NCI-H146 treated with DMSO at 0.1 percent for 48 hours (cell line): ENCODE data around the gene DDTL.
"Not testable (repeated sequence)": the region's sequence is repeated elsewhere in the genome, so short reads cannot be mapped to it uniquely, and the experiment has no call there.

Experiments
- DNase-seq: peaks from one replicate; lab custom pipeline; 2025; ENCODE audit not compliant: unreplicated experiment; lab: John Stamatoyannopoulos, UW

The DDTL gene

DNA sequence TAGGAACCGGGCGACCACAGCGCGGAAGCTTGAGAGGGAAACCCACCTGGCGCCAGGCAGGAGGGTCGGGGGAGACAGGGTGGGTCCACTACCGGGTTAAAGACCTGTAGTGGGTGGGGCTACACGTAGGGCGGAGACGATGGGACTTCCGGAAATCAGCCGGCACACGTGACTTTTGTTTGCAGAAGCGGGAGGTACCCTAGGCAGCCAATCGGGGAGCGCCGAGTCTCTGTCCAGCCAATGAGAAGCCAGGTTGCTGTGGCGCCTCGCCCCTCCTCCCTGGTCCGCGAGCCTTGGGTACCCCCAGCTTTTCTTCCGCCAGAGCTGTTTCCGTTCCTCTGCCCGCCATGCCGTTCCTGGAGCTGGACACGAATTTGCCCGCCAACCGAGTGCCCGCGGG is at the start of gene DDTL:
TSS of gene DDTL (plus strand) at position 321 of the 400 bp plus-strand sequence. CDS start at position 348, 27 bp downstream.
- not testable (repeated sequence) for DNase-seq

DNA sequence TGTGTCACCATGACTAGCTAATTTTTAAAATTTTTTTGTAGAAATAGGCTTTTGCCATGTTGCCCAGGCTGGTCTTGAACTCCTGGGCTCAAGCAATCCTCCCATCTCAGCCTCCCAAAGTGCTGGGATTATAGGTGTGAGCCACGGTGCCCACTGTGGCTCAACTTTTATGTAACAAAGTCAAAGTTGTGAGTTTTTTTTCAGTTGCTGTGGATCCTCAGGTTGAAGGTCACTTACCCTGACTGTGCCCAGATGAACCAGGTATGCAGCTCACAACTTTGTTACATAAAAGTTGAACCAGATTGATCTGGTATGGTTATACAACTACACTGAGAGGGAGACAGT is 46.4 kb upstream of the DDTL start:
- DNase-seq: not testable (repeated sequence)

DNA sequence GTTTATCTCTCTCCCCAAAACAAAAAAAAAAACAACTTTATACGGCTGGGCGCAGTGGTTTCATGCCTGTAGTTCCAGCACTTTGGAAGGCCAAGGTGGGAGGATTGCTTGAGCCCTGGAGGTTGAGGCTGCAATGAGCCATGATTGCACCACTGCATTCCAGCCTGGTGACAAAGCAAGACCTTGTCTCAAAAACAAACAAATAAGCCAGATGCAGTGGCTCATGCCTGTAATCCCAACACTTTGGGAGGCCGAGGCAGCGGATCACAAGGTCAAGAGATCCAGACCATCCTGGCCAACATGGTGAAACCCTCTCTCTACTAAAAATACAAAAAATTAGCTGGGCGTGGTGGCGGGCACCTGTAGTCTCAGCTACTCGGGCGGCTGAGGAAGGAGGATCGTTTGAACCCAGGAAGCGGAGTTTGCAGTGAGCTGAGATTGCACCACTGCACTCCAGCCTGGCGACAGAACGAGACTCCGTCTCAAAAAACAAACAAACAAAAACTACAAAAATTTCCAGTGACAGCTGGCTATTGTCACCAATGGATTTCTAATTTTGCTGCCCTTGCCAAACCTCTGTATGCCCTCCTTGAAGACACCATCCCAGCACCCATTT is 45.0 kb upstream of the DDTL start:
- not testable (repeated sequence) for DNase-seq

DNA sequence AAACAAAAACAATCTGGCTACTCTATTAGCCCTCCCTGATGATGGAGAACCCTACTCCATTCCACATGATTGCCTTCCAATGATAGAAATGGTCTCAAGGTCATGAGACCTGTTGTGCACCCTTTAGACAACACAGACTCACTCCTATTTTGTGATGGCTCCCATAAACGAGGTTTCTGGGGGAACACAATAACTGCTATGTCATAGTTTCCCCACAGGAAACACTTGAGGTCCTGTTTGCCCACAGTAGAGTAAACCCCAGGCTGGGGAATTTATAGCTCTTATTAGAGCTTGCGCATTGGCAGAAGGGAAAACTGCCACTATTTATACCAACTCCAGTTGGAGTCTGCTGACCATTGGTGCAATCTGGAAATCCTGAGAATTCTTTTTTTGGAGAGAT is 43.8 kb upstream of the DDTL start:
- no peak for DNase-seq

DNA sequence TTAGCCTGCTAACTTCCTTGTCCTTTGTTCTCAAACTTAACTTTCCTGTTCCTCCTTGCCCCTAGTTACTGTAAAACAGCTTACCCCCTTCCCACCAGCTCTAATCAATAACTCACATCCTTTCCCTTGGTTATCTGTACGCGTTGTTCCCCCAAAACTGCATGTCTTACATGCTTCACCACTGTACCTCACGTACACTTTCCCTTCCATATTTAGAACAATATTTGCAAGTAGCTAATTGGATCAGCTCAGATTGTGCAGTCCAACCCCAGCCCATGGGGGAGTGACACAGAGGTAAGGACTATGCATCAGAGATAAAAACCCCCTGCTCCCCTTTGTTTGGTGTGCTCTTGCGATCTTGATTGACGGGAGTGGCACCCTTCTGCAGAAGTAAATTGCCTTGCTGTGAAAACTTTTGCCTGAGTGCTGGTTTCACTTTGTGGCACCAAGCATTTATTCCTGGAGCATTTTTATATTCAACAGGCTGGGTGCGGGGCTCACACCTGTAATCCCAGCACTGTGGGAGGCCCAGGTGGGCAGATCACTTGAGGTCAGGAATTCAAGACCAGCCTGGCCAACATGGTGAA is 41.6 kb upstream of the DDTL start:
- DNase-seq: no peak

DNA sequence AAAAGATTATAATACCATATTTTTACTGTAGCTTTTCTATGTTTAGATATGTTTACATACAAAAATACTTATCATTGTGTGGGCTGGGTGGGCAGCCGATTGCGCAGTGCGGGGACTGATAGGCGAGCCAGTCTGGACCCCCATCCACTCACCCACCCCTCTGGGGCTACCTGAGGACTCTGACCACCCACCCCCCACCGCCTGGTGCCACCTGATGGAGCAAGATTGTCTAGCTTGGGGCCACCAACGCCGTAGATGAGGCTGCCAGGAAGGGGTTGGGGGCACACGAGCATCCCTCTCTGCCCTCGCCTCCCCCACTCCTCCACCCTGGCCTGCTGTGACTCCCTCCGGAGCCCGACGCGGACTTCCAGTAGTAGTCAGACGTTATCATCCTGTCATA is 40.1 kb upstream of the DDTL start:
- no peak for DNase-seq

DNA sequence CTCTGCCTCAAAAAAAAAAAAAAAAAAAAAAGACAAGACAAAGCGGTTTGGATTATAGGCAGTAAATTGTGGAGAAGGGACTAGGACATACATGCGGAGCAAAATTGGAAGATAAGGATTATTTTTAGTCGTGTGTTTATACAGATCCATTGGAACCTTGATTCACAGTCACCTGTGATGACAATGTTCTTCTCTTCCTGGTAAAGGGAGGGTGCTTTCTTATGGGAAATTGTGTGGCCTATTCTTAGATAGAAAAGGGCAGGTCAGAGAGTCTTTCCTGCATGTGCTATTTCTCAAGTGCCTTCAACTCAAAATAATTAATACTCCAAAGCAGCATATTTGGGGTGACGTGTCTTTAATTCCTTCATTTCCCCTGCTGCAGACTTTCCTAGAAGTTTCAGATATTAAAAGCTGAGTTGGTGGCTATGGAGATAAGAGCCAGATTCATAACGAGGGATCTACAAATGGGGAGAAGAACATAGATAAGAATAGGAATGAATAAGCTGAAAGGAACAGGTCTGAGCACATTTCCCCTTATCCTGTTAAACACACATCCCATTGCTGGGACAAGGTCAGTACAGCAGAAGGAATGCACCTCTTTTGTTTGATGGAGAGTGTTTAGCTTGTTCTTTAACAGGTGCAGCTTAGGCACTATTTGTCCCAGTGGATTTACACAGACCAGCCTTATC is 28.2 kb upstream of the DDTL start:
- no peak for DNase-seq

DNA sequence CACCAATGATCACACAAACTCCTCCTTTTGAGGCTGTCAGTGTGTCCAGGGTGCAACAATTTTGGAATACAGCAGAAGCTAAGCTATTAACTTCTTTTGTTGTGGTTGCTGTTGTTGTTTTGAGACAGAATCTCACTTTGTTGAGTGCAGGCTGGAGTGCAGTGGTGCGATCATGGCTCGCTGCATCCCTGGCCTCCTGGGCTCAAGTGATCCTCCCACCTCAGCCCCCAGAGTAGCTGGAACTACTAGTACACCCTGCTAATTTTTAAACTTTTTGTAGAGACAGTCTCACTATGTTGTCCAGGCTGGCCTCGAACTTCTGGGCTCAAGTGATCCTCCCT is 27.7 kb upstream of the DDTL start:
- DNase-seq: no peak

DNA sequence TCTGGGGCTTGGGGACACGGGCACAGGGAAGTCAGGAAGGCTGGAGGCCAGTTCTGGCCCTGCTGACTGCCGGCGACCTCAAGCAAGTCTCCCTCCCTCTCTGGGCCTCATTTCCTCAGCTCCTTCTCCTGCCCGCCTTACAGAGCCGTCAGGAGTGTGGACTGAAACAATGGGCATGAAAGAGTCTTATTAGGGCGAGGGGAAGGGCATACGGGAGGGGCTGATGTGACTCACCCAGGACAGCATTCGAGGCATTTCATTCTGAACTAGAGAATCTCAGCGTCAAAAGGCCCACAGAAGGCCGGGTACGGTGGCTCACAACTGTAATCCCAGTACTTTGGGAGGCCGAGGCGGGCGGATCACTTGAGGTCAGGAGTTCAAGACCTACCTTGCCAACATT is 26.5 kb upstream of the DDTL start:
- not testable (repeated sequence) for DNase-seq

DNA sequence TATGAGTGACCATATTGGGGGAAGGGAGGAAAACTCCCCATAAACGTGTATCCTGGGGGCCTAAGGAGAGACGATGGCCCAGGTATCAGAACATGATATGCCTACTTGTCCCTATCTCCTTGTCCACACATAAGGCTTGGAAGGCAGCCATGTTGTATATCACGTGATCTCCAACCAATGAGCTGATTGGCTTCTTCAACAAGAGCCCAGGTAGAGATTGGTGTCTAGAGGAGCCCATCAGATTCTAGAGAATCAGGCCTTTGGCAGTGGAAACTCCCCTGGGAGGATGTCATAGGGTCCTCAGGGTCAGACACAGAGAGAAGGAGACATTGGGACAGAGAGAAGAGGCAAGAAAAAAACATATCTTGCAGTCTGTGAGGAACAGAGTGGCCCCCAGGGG is 19.3 kb upstream of the DDTL start:
- DNase-seq: not testable (repeated sequence)

DNA sequence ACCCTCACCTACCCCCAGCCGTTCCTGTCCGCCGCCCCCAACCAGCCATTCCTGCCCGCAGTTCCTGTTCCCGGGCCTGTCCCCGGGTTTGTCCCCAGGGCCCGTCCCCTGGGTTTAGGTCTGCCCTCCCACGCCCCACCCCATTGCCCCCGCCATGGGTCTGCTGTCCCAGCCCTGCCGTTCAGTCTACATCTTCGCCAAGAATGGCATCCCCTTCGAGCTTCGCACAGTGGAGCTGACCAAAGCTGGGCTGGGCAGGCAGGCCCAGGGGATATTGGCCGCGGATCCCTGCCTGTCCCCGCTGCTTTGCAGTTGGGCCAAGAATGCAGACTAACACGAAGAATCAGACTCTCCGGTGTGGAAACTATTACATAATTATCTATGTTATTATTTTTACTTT is 16.9 kb upstream of the DDTL start:
- not testable (repeated sequence) for DNase-seq

DNA sequence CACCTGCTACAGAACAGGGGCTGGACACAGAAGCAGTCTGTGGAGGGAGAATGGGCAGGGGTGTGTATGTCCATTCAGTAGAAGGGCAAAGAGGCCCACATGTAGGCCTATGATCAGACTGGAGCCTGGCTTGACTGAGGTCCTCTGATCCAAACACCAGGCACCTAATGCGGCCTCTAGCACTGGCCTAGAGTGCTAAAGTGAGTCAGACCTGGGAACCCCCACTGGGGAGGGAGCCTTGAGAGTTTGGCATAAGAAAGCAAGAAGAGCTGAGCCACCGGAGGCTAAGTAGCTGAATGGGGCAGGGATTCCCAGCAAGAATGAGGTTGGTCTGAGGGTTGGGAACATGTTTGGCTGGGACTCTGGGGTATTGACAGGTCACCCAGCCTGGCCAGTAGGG is 15.3 kb upstream of the DDTL start:
- DNase-seq: not testable (repeated sequence)

DNA sequence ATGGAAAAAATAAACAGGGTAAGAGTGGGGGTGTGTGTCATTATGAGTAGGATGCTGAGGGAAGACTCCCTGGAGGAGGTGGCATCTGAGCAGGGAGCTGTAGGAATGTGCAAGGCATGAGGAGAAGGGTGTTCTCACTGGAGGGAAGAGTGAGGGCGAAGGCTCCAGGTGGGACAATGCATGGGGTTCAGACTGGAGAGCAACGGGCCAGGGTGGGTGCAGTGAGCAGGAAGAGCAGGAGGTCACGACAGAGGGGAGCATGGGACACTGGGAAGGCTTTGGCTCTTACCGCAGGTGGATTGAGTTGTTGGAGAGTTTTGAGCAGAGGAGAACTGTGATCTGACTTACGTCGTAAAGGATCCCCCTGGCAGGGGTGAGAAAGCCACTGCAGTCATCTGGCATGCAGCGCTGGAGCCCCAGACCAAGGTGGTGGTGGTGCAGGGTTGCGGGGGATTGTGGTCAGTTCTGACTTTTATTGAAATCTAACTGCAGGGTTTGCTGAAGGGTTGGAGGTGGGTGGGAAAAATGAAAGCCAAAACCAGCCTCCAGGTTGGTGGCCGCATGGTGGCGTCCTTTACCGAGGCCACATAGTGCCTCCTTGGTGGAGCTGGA is 13.8 kb upstream of the DDTL start:
- not testable (repeated sequence) for DNase-seq

DNA sequence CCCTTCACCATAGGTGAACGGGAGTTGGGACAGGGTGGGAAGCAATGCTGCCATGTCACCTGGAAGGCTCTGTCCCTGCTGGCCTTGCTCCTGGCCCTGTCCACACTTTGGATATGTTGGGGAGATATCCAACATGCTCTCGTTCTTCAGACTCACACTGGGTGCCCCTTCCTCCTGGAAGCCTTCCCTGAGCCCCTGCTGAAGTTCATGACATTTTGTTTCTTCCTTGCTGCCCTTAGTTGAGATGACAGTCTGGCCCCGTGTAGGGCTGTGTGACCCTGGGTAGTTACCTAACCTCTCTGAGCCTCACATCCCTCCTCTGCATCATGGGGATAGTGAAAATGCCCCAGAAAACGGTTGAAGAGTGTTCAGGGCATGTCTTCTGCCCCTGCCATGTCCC is 13.2 kb upstream of the DDTL start:
- DNase-seq: not testable (repeated sequence)

DNA sequence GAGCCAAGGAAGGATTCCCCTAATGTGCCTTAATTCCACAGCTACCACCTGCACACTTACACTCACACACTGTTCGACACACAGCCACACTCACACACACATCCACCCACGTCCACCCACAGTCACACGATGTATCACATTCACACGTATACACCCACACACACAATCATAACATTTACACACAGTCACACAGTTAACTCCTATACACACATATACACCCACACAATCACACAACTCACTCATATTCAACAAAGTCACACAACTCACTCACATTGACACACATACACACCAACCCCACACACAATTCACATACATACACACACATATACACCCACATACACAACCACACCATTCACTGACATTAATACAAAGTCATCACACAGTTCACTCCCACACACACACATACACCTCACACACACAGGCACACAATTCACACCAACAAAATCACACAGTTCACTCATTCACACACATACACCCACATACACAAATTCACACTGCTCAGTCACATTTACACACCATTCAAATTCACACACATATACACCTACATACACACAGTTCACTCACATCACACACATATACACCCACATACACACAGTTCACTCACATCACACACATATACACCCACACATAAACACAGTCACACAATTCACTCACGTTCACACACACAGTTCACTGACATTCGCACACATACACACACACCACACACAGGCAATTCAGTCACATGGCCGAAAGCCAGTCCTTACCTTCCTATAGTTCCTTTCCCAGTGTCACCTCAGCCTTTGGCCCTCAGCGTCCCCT is 12.3 kb upstream of the DDTL start:
- not testable (repeated sequence) for DNase-seq

DNA sequence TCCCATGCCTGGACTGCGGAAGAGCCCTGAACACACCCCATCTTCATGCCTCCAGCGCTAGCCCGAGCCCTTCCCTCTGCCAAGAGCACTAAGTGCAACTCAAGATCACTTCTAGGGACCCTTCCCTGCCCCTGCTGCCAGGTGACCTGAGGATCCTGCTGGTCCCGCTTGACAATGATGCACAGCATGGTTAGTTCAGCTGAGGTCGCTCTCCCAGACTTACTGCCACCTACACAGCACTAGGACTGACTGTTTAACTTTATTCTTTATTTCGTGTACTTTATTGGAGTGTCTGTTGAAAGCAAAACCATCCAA is 11.7 kb upstream of the DDTL start:
- not testable (repeated sequence) for DNase-seq

DNA sequence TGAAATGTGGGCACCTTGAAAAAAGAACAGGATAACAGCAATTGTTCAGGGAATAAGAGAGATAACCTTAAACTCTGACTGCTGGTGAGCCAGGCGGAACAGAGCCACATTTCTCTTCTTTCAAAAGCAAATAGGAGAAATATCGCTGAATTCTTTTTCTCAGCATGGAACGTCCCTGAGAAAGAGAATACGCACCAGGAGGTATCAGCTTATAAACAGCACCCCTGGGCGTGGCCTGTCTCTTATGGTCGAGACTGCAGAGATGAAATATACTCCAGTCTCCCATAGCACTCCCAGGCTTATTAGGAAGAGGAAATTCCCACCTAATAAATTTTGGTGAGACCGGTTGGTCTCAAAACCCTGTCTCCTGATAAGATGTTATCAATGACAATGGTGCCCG is 10.8 kb upstream of the DDTL start:
- DNase-seq: not testable (repeated sequence)

DNA sequence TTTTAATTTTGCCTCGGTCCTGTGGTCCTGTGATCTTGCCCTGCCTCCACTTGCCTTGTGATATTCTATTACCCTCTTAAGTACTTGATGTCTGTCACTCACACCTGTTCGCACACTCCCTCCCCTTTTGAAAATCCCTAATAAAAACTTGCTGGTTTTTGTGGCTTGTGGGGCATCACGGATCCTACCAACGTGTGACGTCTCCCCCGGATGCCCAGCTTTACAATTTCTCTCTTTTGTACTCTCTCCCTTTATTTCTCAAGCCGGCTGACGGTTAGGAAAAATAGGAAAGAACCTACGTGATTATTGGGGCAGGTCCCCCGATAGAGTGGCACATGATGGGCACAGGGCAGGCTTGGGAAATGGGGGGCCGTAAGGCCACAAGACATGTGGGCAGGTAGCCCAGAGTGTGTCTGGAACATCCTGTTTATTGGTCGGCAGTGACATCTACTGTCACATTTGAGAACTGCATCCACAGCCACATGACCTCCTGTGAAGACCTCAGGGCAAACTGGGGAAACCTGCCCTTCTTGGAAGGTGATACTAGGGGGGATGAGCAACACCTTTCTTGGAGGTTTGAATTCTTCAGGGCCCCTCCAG is 10.3 kb upstream of the DDTL start:
- DNase-seq: not testable (repeated sequence)

DNA sequence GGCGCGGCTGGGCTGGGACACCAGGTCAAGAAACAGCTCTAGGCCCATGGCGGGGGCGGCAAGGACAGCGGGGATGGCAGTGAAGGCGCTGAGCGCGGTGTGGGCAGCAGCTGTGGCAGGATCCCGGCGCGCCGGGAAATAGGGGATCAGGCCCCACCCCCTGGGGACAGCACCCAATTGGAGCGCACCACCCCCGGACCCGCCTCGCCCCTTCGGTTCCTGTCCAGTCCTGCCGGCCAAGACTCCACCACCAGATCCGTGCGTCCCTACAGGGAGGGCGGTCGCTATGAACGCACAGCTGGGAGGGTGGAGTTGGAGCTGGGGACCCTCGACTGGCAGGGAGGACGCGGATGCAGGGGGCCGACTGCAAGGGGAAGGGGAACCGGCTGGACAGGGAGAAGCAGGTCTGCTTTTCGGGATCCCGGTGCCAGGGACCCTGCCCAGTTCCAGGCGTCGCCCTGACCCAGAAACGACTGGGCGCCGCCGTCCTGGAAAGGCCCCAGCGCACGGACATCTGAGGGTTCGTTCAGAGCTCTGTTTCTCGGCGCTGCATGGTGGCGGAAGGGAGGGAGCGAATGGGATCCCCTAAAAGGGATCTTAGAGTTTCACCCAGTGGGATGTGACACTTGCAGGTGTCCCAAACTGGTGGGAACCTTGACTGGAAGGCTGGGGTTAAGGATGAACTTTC is 5.5 kb upstream of the DDTL start, which contains the start of gene GSTT2B:
TSS of gene GSTT2B (minus strand) at position 112 of the 688 bp plus-strand sequence. CDS start at position 48, 64 bp downstream.
- not testable (repeated sequence) for DNase-seq

DNA sequence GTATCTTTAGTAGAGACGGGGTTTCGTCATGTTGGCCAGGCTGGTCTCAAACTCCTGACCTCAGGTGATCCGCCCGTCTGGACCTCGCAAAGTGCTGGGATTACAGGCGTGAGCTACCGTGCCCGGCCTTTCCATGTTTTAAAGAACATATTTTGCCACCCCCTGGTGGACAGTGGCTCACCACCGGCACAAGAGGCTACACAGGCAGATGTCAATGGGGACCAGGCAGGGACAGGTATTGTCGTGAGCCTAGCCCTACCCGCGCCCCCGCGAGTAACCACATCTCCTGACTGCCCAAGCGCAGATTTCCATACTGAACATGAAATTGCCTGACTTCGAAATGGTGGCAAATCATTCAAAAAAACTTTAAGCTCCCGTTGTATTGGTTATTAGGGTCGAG is 594 bp upstream of the DDTL start:
- DNase-seq: not testable (repeated sequence)
